NCI-H1048 (cell line): ENCODE data around the gene HNRNPCL2.
"Not testable (repeated sequence)": the region's sequence is repeated elsewhere in the genome, so short reads cannot be mapped to it uniquely, and the experiment has no call there.

ENCODE experiments used
- DNase-seq: peaks from one replicate; lab custom pipeline; 2025; lab: John Stamatoyannopoulos, UW

Gene HNRNPCL2

DNA sequence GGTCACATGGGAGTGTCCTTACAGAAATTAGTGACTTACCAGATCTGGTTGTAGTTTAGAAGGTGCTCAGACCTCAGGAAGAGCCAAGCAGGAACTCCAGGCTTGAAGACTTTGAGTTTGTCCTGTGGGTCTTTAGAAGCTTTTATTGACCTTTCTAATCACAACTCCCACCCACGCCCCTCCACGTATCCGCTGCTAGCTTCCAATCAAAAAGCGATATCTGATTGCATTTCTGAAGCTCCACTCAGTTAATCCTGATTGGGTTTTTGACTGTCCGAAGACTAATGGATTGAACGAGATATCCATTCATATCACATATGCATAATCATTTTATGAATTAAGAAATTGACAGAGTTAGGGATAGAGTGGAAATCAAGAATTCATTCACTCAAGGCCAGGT is at the start of gene HNRNPCL2:
TSS of gene HNRNPCL2 (minus strand) at position 101 of the 400 bp plus-strand sequence. CDS start 454 bp downstream, outside the sequence.
- DNase-seq: not testable (repeated sequence)

DNA sequence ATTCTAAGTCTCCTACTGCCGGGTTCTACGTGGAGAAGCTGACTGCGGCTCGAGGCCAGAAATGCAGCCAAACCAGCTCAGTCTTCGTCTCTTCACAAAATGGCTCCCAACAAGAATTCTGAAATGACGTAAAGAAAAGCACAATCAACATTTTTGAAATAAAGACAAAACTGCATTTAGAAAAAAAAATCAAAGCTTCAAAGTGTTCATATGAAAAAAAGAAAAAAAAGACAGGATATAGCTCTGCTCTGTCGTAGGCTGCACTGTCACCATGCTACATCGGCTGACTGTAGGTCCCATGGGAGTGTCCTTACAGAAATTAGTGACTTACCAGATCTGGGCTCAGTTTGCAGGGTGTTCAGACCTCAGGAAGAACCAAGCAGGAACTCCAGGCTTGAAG is 48.9 kb upstream of the HNRNPCL2 start, which contains the start of gene HNRNPCL4:
TSS of gene HNRNPCL4 (minus strand) at position 101 of the 400 bp plus-strand sequence. CDS start 164 bp downstream, outside the sequence.
- DNase-seq: not testable (repeated sequence)

GRCh38 chr1:13155909-13156308 is 39.3 kb upstream of the HNRNPCL2 start, which contains the start of gene PRAMEF26:
Gene PRAMEF26, minus strand, starts transcription at chr1:13156009. Its CDS starts 2,914 bp downstream, at chr1:13153095.
- DNase-seq: not testable (repeated sequence)

GRCh38 chr1:13070474-13070873 is 46.2 kb downstream of the HNRNPCL2 start, which contains the start of gene PRAMEF25:
Gene PRAMEF25, plus strand, starts transcription at chr1:13070774. Its CDS starts 2,920 bp downstream, at chr1:13073694.
- not testable (repeated sequence) for DNase-seq
